Activated T-cell treated with anti-CD3 and anti-CD28 coated beads for 1 hour (primary cell): Measurements from ENCODE around the gene ATG2A.

Experiments
- DNase-seq: peaks from one replicate; pipeline ENCODE4 v3.0.0-alpha.2; 2020; ENCODE audit warnings: low read depth

Gene ATG2A

DNA sequence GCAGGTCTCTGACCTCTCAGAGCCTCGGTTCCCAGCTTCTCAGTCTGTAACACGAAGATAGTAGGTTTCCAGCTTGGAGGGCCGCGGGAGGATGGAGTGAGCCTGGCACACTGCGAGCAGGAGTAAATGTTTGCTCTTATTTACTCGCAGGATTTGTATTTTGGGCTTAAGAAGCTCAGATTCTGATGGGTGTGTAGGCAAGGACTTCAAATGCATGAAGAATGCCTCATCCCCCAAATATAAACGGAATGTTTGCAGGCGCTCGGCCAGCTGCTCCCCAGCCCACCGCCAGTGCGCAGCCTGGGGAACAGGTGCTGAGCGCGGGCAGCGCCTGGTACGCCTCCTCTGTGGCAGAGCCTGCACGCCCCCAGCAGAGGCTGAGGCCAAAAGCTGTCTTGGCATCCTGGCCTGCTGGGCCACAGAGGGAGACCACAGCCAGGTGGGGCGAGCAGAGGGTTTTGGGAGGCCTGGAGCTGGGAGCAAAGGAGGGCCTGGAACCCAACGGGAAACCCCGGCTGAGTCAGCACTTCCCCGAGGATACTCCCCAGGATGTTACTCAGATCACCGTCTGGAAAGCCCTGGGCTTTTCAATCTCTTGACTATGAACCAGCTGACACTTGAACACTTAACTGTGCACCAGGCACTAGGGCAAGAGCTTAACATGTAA lies 48.0 kb downstream of the ATG2A start:
- no peak for DNase-seq

- DNase-seq = no peak
Observed at GRCh38 chr11:64867748-64868462, 49.1 kb downstream of the ATG2A start.

GRCh38 chr11:64866173-64866491 lies 50.9 kb downstream of the ATG2A start:
- DNase-seq = no peak

GRCh38 chr11:64865286-64866172 lies 51.5 kb downstream of the ATG2A start:
- DNase-seq = no peak

GRCh38 chr11:64864473-64865285 lies 52.3 kb downstream of the ATG2A start:
- no peak for DNase-seq

DNA sequence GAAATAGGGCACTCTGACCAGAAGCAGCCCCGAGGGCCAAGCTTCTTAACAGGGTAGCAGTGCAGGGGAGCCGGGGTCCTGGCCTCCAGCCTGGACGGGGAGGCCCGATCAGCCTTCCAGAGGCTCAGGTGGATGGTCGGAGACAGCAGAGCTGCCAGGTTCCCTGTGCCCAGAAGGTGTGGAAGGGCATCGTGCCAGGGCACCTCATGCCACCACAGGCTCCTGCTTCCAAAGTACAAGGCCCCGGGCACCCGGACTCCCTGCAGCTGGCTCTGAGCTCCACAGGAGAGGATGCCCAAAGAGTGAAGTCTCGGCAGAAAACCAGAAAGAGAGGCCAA lies 52.9 kb downstream of the ATG2A start:
- no peak for DNase-seq

DNA sequence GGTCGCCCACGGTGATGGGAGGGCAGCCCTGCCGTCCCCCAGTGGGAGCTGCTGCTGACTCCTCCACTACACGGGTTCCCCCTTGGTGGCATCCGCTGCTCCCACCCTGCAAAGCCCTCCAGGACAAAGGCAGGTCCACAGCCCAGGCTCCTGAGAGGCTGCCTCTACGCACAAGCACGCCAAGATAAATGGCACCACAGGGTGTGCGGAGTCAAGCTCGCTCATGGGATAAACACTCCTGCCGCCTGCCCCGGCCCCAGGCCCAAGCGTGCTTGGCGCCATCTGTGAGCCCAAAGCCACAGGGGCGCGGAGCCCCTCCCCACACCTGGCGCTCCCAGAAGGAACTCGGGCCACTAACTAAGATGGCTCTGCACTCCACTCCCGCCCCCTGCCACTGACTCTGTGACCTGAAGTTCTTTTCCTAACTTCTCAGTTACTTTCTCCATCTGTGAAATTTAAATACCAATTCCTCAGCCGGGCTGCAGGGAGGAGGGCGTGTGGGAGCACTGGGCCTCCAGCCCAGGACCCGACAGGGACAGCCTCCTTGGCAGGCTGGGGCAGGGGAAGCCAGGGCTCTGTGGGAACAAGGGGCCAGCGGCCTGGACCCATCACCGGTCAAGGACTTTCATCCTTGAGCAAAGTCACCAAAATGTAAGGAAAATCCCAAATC lies 53.5 kb downstream of the ATG2A start:
- DNase-seq = no peak

DNA sequence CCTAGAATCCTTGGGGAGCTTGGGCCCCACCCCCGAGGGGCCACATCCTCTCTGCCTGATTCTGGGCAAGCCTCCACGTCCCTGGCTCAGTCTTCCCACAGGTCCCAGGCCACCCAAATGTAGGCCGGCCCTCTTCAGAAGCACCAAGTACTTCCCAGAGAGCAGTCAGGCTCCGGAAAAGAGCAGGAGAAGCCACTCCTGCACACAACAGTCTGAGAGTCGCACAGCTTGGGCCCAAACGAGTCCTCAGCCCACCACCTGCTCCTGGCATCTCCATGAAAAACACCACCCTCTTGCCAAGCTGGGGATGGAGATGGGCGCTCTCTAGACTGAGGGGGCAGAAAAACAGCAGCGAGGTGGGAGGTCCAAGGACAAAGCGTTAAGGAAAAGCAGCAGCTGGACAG lies 54.0 kb downstream of the ATG2A start:
- no peak for DNase-seq

GRCh38 chr11:64861227-64861975 lies 55.6 kb downstream of the ATG2A start:
- DNase-seq = no peak

- DNase-seq = no peak
Observed at GRCh38 chr11:64859542-64860414, 57.2 kb downstream of the ATG2A start.

- DNase-seq = peak; percentile 53
Observed at GRCh38 chr11:64858467-64859263, 58.3 kb downstream of the ATG2A start.

DNA sequence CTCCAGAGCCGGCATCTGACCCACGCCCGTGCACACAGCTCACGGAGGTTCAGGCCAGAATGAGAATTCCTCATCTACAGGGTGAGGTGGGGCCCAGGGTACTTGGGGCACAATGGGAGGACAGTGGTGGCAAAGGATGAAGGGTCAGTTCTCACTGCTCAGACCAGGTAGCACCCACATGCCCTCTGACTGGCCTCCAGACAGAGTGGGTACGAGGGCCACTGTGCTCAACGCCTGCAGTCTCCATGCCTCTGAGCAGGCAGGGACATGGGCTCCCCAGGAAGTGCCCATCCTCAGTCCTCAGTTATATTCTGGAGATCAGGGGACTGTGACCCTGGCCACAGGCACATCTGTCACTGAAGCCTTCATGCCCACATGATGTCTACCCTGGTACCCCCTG lies 59.5 kb downstream of the ATG2A start:
- DNase-seq = no peak

DNA sequence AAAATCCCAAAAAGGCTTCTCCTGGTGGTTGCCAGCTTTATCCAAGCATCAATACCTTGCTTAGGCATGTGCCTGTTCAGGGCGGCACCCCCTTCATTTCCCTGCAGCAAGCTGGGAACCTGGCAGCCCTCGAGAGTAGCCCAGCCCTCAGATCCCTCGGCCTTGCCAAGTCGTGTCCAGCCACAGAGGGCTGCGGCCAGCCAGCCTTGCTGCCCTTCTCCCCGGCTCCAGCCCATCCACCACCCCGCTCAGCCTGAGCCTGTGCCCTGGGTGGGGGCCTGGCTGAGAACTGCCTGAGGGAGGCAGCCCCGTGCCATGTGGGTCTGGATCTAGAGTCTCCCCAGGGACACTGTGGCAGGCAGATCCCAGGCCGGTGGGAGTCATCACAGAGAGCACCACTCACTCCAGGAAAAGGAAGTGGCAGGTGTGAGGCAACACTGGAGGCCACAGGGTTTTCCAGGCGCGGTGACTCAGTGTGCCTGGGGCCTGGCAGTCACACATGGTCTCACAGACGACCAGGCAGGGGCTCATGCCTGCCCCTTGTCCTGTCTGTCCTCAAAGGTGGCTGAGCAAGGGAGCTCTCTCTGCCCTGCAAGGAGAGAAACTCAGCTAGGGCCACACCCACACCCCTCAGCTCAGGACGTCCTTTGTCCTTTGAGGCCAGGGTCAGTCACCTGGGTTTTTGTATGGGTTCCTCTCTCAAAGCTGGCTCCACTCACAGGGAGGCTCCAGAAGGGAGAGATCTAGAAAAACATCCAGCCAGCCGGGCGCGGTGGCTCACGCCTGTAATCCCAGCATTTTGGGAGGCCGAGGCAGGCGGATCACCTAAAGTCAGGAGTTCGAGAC lies 60.4 kb downstream of the ATG2A start:
- DNase-seq = no peak

DNA sequence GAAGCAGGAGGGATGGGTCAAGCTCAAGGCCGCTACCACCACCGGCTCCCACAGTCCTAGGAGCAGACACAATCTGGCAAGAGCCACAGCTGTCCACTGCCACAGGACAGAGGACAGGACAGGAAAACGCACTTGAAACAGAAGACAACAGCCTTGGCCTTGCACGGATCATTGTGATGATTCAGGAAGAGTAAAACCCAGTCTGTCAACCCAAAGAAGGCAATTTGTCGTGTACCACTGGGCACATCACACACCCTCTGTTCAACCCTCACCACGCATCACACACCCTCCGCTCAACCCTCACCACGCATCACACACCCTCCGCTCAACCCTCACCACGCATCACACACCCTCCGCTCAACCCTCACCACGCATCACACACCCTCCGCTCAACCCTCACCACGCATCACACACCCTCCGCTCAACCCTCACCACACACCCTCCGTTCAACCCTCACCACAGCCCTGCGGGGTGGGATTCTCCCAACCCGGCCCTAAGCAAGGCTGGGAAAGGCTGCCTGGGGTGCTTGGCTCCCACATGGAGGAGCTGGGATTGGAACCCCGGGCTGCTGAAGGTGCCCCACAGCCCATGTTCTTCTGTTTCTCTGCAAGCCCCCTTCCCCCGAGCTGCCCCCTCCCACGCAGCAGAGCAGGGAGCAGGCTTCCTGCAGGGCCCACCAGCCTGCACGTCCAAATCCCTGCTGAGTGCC lies 61.3 kb downstream of the ATG2A start:
- DNase-seq = no peak

DNA sequence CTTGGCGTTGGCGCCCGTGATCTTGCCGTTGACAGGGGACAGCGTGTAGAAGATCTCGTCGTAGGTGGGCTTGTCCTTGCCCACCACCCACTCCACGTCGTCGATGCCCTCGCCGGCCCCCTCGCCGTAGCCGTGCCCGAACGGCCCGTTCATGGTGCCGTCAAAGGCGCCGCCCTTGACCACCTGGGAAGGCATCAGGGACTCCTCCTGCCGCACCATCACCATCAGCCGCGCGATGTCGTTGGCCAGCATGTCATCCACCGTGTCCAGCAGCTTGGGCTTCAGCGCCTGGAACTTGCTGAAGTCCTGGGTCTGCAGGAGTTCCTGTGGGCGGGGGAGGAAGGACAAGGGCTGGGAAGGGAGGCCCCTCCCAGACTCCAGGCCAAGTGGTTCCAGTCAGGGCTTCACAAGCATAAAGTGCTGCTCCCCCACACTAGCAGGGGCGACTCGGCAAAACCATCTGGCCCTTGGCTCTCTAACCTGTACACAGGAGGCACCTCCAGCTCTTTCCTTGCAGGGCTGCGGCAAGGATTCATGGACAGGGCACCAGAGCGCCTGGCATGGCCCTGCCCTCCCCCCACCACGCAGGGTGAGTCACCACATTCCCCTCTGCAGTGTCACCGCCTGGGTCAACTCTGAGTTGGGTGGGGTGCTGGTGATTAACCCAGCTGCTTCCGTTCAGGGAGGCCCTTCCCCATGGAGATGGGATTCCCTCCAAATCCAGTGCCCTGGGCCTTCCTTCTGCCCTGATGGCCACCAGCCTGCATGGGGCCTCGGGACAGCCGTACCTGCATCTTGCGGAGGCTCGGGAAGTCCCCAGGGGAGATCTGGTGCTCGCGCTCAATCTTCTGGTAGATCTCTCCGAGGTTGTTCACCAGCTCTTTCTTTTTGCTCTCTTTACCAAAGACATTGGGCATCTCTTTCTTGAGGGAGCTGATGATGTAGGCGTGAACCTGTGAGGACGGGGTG lies 62.2 kb downstream of the ATG2A start:
- no peak for DNase-seq

DNA sequence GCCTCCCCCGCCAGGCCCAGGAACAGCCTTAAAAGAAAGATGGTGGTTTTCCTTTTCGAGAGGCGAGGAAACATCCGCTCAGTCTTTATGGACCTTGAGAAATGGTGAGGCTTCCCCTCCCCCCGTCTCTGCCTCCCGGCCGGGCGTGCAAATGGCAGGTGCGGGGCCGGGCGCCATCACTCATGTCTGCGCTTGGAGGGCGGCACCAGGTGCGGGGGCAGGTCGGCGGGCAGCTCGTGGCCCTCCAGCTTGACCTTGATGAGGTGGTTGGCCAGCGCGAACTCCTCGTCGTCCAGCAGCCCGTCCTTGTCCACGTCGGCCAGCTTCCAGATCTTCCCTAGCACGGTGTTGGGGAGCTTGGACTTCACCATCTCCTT lies 62.9 kb downstream of the ATG2A start:
- DNase-seq = no peak
